ENCODE results near the gene AGER.

DNA sequence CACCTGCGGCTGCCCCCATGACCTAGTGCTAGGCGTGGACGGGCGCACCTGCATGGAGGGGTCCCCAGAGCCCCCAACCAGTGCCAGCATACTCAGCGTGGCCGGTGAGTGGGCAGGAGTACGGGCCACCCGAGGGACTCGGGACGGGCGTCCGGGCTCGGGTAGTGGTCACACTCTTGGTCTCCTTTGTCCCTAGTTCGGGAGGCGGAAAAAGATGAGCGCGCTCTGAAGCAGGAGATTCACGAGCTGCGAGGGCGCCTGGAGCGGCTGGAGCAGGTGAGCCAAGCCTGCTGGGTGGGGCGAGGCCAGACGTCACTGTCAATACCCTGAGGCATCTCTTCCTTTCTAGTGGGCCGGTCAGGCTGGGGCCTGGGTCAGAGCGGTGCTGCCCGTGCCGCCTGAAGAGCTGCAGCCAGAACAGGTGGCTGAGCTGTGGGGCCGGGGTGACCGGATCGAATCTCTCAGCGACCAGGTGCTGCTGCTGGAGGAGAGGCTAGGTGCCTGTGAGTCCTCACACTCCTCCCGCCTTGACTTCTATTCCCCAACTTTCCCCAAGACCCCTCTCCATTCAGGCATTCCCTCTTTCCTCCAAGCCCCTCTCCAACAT, 16.8 kb downstream of the AGER start:
- TF ChIP-seq, protein P1, sequence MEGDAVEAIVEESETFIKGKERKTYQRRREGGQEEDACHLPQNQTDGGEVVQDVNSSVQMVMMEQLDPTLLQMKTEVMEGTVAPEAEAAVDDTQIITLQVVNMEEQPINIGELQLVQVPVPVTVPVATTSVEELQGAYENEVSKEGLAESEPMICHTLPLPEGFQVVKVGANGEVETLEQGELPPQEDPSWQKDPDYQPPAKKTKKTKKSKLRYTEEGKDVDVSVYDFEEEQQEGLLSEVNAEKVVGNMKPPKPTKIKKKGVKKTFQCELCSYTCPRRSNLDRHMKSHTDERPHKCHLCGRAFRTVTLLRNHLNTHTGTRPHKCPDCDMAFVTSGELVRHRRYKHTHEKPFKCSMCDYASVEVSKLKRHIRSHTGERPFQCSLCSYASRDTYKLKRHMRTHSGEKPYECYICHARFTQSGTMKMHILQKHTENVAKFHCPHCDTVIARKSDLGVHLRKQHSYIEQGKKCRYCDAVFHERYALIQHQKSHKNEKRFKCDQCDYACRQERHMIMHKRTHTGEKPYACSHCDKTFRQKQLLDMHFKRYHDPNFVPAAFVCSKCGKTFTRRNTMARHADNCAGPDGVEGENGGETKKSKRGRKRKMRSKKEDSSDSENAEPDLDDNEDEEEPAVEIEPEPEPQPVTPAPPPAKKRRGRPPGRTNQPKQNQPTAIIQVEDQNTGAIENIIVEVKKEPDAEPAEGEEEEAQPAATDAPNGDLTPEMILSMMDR (IDR thresholded peaks at IDR 0.05; ENCODE audit: poor library complexity): no peak
- no peak for TF ChIP-seq EZH2phosphoT487 (IDR thresholded peaks at IDR 0.05; ENCODE audit: low read depth, severe bottlenecking, unreplicated experiment)
